ENCODE measurements around the gene ICOS. TPM values are rescaled to one million over a fixed set of nuclear protein-coding genes. Genes with fewer than 3 reads are reported as not detected.

ICOS gene
- total and polyA plus RNA-seq, 2 of the 4 experiments (the other 2 are of a cell fraction), result not detected

- intact Hi-C loops (cut with micrococcal nuclease), result loop anchor here (5.0 kb wide), 2 partner anchors 91 to 256 kb away; no protein-coding TSS in a partner anchor
Measured at GRCh38 chr2:203908066-203908796, 28.3 kb upstream of the ICOS start.

More at GRCh38 chr2:203908066-203908796, 28.3 kb upstream of the ICOS start:
- no peaks in the 10 kb centered on the region for H3K9me1 ChIP-seq (ENCODE audit: insufficient read depth, low read length)
- no CpG with 5 or more reads among the region's 6 CpGs for WGBS, 2 experiments (ENCODE audit: extremely low coverage in 2 of 2, insufficient read length in 1 of 2)
- no peak overlapping the region for H2AFZ ChIP-seq (replicated peaks; ENCODE audit: low read length, poor library complexity)
- H2BK5ac ChIP-seq (ENCODE audit: low read depth, low read length, poor library complexity, severe bottlenecking), result no peak overlapping the region
- no peak overlapping the region for H2AK5ac ChIP-seq (ENCODE audit: low read depth, low read length)
- TF ChIP-seq NFE2L2 (IDR thresholded peaks at IDR 0.05; ENCODE audit: low read depth, low read length) (no peak), CHD1 (IDR thresholded peaks at IDR 0.05; ENCODE audit: low read depth, low read length) (no peak), FOS (IDR thresholded peaks at IDR 0.05; ENCODE audit: low read depth, low read length) (no peak), SMC3 (IDR thresholded peaks at IDR 0.05; ENCODE audit: low read depth, low read length) (no peak), MAZ (IDR thresholded peaks at IDR 0.05; ENCODE audit: borderline replicate concordance, low read depth, low read length) (no peak), MAFK (IDR thresholded peaks at IDR 0.05; ENCODE audit: low read depth, low read length) (no peak), CEBPB (IDR thresholded peaks at IDR 0.05; ENCODE audit: low read depth, low read length) (no peak), RAD21 (IDR thresholded peaks at IDR 0.05; ENCODE audit: low read length) (no peak), MXI1 (IDR thresholded peaks at IDR 0.05; ENCODE audit: borderline replicate concordance, low read depth, low read length) (no peak), BHLHE40 (IDR thresholded peaks at IDR 0.05; ENCODE audit: low read depth, low read length) (no peak), RFX5 (IDR thresholded peaks at IDR 0.05; ENCODE audit: low read depth, low read length) (no peak), POLR2A (IDR thresholded peaks at IDR 0.05; ENCODE audit: low read depth, low read length) (no peak), RCOR1 (IDR thresholded peaks at IDR 0.05; ENCODE audit: insufficient replicate concordance, low read length) (no peak)
- TF ChIP-seq, protein P1, sequence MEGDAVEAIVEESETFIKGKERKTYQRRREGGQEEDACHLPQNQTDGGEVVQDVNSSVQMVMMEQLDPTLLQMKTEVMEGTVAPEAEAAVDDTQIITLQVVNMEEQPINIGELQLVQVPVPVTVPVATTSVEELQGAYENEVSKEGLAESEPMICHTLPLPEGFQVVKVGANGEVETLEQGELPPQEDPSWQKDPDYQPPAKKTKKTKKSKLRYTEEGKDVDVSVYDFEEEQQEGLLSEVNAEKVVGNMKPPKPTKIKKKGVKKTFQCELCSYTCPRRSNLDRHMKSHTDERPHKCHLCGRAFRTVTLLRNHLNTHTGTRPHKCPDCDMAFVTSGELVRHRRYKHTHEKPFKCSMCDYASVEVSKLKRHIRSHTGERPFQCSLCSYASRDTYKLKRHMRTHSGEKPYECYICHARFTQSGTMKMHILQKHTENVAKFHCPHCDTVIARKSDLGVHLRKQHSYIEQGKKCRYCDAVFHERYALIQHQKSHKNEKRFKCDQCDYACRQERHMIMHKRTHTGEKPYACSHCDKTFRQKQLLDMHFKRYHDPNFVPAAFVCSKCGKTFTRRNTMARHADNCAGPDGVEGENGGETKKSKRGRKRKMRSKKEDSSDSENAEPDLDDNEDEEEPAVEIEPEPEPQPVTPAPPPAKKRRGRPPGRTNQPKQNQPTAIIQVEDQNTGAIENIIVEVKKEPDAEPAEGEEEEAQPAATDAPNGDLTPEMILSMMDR (conservative IDR thresholded peaks at IDR 0.05; ENCODE audit: low read depth, low read length), result no peak
- TF ChIP-seq, protein P2, sequence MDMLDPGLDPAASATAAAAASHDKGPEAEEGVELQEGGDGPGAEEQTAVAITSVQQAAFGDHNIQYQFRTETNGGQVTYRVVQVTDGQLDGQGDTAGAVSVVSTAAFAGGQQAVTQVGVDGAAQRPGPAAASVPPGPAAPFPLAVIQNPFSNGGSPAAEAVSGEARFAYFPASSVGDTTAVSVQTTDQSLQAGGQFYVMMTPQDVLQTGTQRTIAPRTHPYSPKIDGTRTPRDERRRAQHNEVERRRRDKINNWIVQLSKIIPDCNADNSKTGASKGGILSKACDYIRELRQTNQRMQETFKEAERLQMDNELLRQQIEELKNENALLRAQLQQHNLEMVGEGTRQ (IDR thresholded peaks at IDR 0.05; ENCODE audit: low read depth, low read length), result no peak
- TF ChIP-seq, protein P3, sequence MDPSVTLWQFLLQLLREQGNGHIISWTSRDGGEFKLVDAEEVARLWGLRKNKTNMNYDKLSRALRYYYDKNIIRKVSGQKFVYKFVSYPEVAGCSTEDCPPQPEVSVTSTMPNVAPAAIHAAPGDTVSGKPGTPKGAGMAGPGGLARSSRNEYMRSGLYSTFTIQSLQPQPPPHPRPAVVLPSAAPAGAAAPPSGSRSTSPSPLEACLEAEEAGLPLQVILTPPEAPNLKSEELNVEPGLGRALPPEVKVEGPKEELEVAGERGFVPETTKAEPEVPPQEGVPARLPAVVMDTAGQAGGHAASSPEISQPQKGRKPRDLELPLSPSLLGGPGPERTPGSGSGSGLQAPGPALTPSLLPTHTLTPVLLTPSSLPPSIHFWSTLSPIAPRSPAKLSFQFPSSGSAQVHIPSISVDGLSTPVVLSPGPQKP (IDR thresholded peaks at IDR 0.05; ENCODE audit: borderline replicate concordance, low read depth, low read length), result no peak
- H3K27ac ChIP-seq (ENCODE audit: insufficient read depth, low read length), result no peak overlapping the region
- H2BK120ac ChIP-seq (ENCODE audit: low read depth, low read length), result no peak overlapping the region
- ChIA-PET POLR2A (ENCODE audit: unreplicated experiment) (no interaction called here), CTCF (no interaction called here)
- no peak overlapping the region for H2BK15ac ChIP-seq (ENCODE audit: low read depth, low read length)
- ATAC-seq (ENCODE audit: low read depth), result no peak
- dilution Hi-C loops (cut with HindIII; ENCODE audit: low sequenced_read_pairs, unreplicated experiment), result no loop called here
- no peaks in the 10 kb centered on the region for H3K9me3 ChIP-seq (ENCODE audit: control insufficient read depth, insufficient read depth, low read length)
- H3K14ac ChIP-seq (replicated peaks; ENCODE audit: low read depth, low read length), result no peak overlapping the region
- H3K4ac ChIP-seq (ENCODE audit: low read depth, low read length), result no peak overlapping the region
- no peak overlapping the region for H2BK20ac ChIP-seq (ENCODE audit: low read depth, low read length)
- no peak overlapping the region for H3K4me2 ChIP-seq (ENCODE audit: low read depth, low read length)
- no TSS peak for BruUV-seq (replicated peaks)
- DNase-seq, result no peak
- no peaks in the 10 kb centered on the region for H3K79me1 ChIP-seq (ENCODE audit: low read depth in 1 of 2, low read length in 2 of 2)
- no peaks in the 10 kb centered on the region; the same call in 1 of the 2 replicates for H3K27me3 ChIP-seq (ENCODE audit: control insufficient read depth, insufficient read depth, low read length)
- no peak overlapping the region for H3K9ac ChIP-seq (ENCODE audit: low read depth, low read length)
- no peak overlapping the region for H4K91ac ChIP-seq (ENCODE audit: insufficient read depth, low read depth, low read length)
- H4K5ac ChIP-seq (ENCODE audit: low read depth, low read length), result no peak overlapping the region
- H3K4me3 ChIP-seq (ENCODE audit: insufficient read depth, low read depth, low read length), result no peak overlapping the region
- no peak overlapping the region for H2AK9ac ChIP-seq (replicated peaks; ENCODE audit: low read depth, low read length, poor library complexity)
- H3K18ac ChIP-seq (ENCODE audit: low read depth, low read length), result no peak overlapping the region
- H4K20me1 ChIP-seq (ENCODE audit: insufficient read depth, low read length), result no peaks in the 10 kb centered on the region
- peaks cover 3% of the 10 kb centered on the region; the same call in 1 of the 2 replicates for H3K4me1 ChIP-seq (ENCODE audit: control insufficient read depth, insufficient read depth, low read length)
- no peak overlapping the region for H3K56ac ChIP-seq (ENCODE audit: extremely low read depth, insufficient read depth, low read length)
- in situ Hi-C loops (cut with MboI; ENCODE audit: low sequenced_read_pairs), result loop anchor here (25.0 kb wide), 1 partner anchor 1321 kb away; no protein-coding TSS in a partner anchor
- H3K23ac ChIP-seq (ENCODE audit: low read depth, low read length), result no peak overlapping the region
- no peaks in the 10 kb centered on the region for H3K36me3 ChIP-seq (ENCODE audit: control insufficient read depth, insufficient read depth, low read length)
- no peak overlapping the region for H4K8ac ChIP-seq (ENCODE audit: low read depth in 2 of 2, low read length in 2 of 2)

Measured in IMR-90 (cell line).